Measurements from ENCODE around the gene APLP1. TPM values are rescaled to one million over a fixed set of nuclear protein-coding genes. Genes with fewer than 3 reads are reported as not detected.
"Not testable (repeated sequence)": the region's sequence is repeated elsewhere in the genome, so short reads cannot be mapped to it uniquely, and the experiment has no call there.

The APLP1 gene
- total RNA-seq, 4 donors from 2014 or later = 1.6 to 5.6 (median 2.3) TPM

DNA sequence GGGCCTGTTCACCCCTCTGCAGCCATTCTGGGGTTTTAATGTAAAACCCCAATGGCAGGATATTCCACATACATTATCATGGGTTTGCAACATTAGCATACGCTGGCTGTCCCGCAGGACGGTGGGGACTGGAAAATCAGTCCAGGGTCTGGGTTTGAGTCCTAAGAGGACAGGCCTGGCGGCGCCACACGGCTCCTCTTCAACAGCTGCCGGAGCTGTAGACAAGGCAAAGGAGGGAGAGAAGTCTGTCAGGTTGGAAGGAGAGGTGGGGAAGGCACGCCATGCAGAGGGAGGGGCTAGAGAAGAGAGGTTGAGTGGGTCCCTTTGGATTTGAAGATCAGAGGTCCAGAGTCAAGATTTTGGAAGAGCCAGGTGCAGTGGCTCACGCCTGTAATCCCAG lies 20.0 kb downstream of the APLP1 start:
- no peak overlapping the region for H3K4me3 ChIP-seq (ENCODE audit: low read depth, poor library complexity, severe bottlenecking)
- intact Hi-C loops (cut with DNase I; ENCODE audit: low total_unique reads) = no loop called here
- WGBS, 2 donors = 93 to 96% methylated on average over 9 of the region's 9 CpGs
- no peak for DNase-seq (ENCODE audit: low spot score in 2 of 2)
- no peak for TF ChIP-seq POLR2A (IDR thresholded peaks at IDR 0.05)
- no peak for TF ChIP-seq CTCF (IDR thresholded peaks at IDR 0.05)

DNA sequence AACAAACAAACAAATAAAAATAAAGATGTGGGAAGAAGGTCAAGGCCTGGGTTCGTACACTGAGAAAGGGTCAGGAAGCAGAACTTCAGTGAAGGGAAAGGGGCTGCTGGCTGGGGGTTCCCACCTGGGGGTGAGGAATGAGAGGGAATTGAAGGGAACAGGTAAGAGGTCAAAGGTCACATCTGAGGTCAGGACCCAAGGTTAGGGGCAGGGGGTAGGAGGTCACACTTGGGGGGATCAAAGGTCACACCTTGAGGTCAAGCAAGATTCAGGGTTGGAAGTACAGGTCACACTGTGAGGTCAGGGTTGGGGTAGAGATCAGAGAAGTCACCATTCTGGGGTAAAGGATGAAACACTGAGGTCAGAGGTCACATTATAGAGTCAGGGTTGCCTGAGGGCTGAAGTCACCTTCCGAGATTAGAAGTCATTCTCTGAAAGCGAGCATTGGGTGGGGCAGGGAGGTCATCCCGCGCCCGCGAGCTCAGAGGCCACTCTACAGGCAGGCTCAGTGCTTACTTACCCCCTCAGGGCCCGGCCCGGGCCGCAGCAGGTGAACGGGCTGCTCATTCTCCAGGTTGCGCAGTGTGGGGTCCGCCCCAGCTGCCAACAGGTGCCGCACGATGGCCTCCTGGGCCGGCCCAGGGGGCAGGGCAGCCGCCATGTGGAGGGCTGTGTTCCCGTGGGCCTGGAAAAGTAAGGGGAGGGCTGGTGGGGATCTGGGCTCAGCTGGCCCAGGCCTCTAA lies 21.2 kb downstream of the APLP1 start:
- intact Hi-C loops (cut with DNase I; ENCODE audit: low total_unique reads) = no loop called here
- no peak overlapping the region for H3K4me3 ChIP-seq (ENCODE audit: low read depth, poor library complexity, severe bottlenecking)
- no peak for DNase-seq (ENCODE audit: low spot score in 2 of 2)
- no peak for TF ChIP-seq POLR2A (IDR thresholded peaks at IDR 0.05)
- no peak for TF ChIP-seq CTCF (IDR thresholded peaks at IDR 0.05)
- 91 to 92% methylated on average over 18 of the region's 18 CpGs for WGBS, 2 donors

DNA sequence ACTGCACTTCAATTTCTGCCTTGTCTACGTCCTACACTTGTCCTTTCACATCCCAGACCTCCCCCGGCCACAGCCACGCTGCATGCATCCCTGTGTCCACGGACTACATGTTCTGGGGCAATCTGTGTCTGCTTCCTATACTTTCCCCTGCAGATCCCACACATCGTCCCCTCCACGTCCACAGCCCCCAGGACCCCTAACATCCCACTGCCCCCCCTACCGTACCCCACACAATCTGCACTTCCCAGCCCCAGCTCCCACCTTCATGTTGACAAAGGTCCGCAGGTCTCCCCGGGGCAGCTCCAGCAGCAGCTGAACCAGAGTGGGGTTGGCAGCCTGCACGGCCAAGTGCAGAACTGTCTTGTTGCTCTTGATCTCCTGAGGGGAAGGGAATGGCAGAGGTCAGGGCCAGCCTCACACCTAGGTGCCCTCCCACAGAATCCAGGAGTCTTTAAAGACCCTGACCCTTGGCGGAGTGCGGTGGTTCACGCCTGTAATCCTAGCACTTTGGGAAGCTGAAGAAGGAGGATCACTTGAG lies 21.8 kb downstream of the APLP1 start:
- 91 to 97% methylated on average over 13 of the region's 13 CpGs for WGBS, 2 donors
- no peak for DNase-seq (ENCODE audit: low spot score in 2 of 2)
- H3K4me3 ChIP-seq (ENCODE audit: low read depth, poor library complexity, severe bottlenecking) = no peak overlapping the region
- TF ChIP-seq CTCF (IDR thresholded peaks at IDR 0.05) (no peak), POLR2A (IDR thresholded peaks at IDR 0.05) (no peak)
- intact Hi-C loops (cut with DNase I; ENCODE audit: low total_unique reads) = no loop called here

- DNase-seq (ENCODE audit: low spot score in 2 of 2); H3K4me3 ChIP-seq (ENCODE audit: low read depth, poor library complexity, severe bottlenecking); intact Hi-C loops (cut with DNase I; ENCODE audit: low total_unique reads): not testable (repeated sequence)
- 97% methylated on average over 3 of the region's 3 CpGs for WGBS, 2 donors
Measured at GRCh38 chr19:35891819-35892218, 23.4 kb downstream of the APLP1 start.

GRCh38 chr19:35894342-35894741 lies 26.0 kb downstream of the APLP1 start:
- WGBS, 2 donors = 93 to 100% methylated on average over 2 of the region's 2 CpGs

More at GRCh38 chr19:35894342-35894741, 26.0 kb downstream of the APLP1 start:
- no peak overlapping the region for H3K4me3 ChIP-seq (ENCODE audit: low read depth, poor library complexity, severe bottlenecking)
- TF ChIP-seq CTCF (IDR thresholded peaks at IDR 0.05) = no peak
- DNase-seq (ENCODE audit: low spot score in 2 of 2) = no peak
- intact Hi-C loops (cut with DNase I; ENCODE audit: low total_unique reads) = no loop called here

Data from lower leg skin (tissue), 4 donors.